ENCODE data around the gene COL8A1.

Gene COL8A1

GRCh38 chr3:99674086-99674789, 35.8 kb downstream of the COL8A1 start:
- no peak for DNase-seq (ENCODE audit: low spot score)

GRCh38 chr3:99678023-99678422, 39.6 kb downstream of the COL8A1 start:
- no peak for DNase-seq (ENCODE audit: low spot score)

GRCh38 chr3:99678896-99679295, 40.5 kb downstream of the COL8A1 start:
- no peak for DNase-seq (ENCODE audit: low spot score)

- no peak for DNase-seq (ENCODE audit: low spot score)
Measured at GRCh38 chr3:99681512-99681911, 43.1 kb downstream of the COL8A1 start.

- no peak for DNase-seq (ENCODE audit: low spot score)
Measured at GRCh38 chr3:99681976-99682375, 43.6 kb downstream of the COL8A1 start.

- DNase-seq (ENCODE audit: low spot score): no peak
Measured at GRCh38 chr3:99683465-99683864, 45.1 kb downstream of the COL8A1 start.

- no peak for DNase-seq (ENCODE audit: low spot score)
Measured at GRCh38 chr3:99683876-99684275, 45.5 kb downstream of the COL8A1 start.

- no peak for DNase-seq (ENCODE audit: low spot score)
Measured at GRCh38 chr3:99684644-99685043, 46.2 kb downstream of the COL8A1 start.

- no peak for DNase-seq (ENCODE audit: low spot score)
Measured at GRCh38 chr3:99686469-99686868, 48.1 kb downstream of the COL8A1 start.

- peak; percentile 30 for DNase-seq (ENCODE audit: low spot score)
Measured at GRCh38 chr3:99686955-99687612, 48.7 kb downstream of the COL8A1 start.

GRCh38 chr3:99690761-99691369, 52.5 kb downstream of the COL8A1 start:
- no peak for DNase-seq (ENCODE audit: low spot score)

- no peak for DNase-seq (ENCODE audit: low spot score)
Measured at GRCh38 chr3:99693636-99694035, 55.2 kb downstream of the COL8A1 start.

- DNase-seq (ENCODE audit: low spot score): no peak
Measured at GRCh38 chr3:99696497-99696896, 58.1 kb downstream of the COL8A1 start.

GRCh38 chr3:99697250-99697649, 58.9 kb downstream of the COL8A1 start:
- DNase-seq (ENCODE audit: low spot score): no peak

GRCh38 chr3:99698932-99699331, 60.5 kb downstream of the COL8A1 start:
- DNase-seq (ENCODE audit: low spot score): no peak

GRCh38 chr3:99699841-99700240, 61.4 kb downstream of the COL8A1 start:
- no peak for DNase-seq (ENCODE audit: low spot score)

- no peak for DNase-seq (ENCODE audit: low spot score)
Measured at GRCh38 chr3:99700631-99701268, 62.4 kb downstream of the COL8A1 start.

GRCh38 chr3:99702953-99703943, 64.9 kb downstream of the COL8A1 start:
- DNase-seq (ENCODE audit: low spot score): no peak

GRCh38 chr3:99704417-99704816, 66.0 kb downstream of the COL8A1 start:
- no peak for DNase-seq (ENCODE audit: low spot score)

- DNase-seq (ENCODE audit: low spot score): no peak
Measured at GRCh38 chr3:99706410-99706809, 68.0 kb downstream of the COL8A1 start.

GRCh38 chr3:99708207-99708745, 69.9 kb downstream of the COL8A1 start:
- DNase-seq (ENCODE audit: low spot score): no peak

Measured in SW480 (cell line).